Panc1 (cell line): ENCODE results near the gene CNPY4. TPM values are rescaled to one million over a fixed set of nuclear protein-coding genes. Genes with fewer than 3 reads are reported as not detected.

ENCODE experiments used
- ATAC-seq: fragments of 200-7000 bp; cut with Tn5 transposase; 2 replicates; pipeline ENCODE4 v1.9.1; 2020; ENCODE audit warnings: mild to moderate bottlenecking, moderate library complexity
- BruUV-seq: library from RNA; stranded (reverse); fragments of 400-500 nt; replicated peaks from 2 replicates; lab custom pipeline; 2021; lab: Mats Ljungman, UMichigan
- CTCF ChIA-PET: fragments of 300-600 bp; sonication (Branson Sonifier 250); formaldehyde crosslinking; loops from one replicate; lab custom pipeline; 2022; ENCODE audit warnings: antibody characterized with exemption; lab: Charles Lee
- POLR2A ChIA-PET: fragments of 300-600 bp; sonication (Branson Sonifier 250); formaldehyde crosslinking; loops from one replicate; lab custom pipeline; 2022; ENCODE audit warnings: antibody characterized with exemption; lab: Charles Lee
- DNase-seq: peaks from one replicate; pipeline ENCODE4 v3.0.0-alpha.2; 2010; ENCODE audit warnings: low read depth, low spot score
- H3K27ac ChIP-seq: 2 replicates; pipeline ENCODE4 v1.5.1; 2011; ENCODE audit warnings: mild to moderate bottlenecking, low read length, inconsistent platforms
- H3K27me3 ChIP-seq: fragments of 200-500 bp; sonication (Bioruptor generic); 2 replicates; pipeline ENCODE4 v1.6.0; 2014; ENCODE audit warnings: low read length, inconsistent platforms; ENCODE audit not compliant: control insufficient read depth, insufficient read depth
- H3K36me3 ChIP-seq: fragments of 200-500 bp; sonication (Bioruptor generic); 2 replicates; pipeline ENCODE4 v1.5.1; 2014; ENCODE audit warnings: inconsistent platforms, mild to moderate bottlenecking, low read length, moderate library complexity; ENCODE audit not compliant: control insufficient read depth, insufficient read depth
- H3K4me1 ChIP-seq: 2 replicates; pipeline ENCODE4 v1.5.1; 2011; ENCODE audit warnings: inconsistent platforms, mild to moderate bottlenecking, low read length, moderate library complexity; ENCODE audit not compliant: control insufficient read depth, insufficient read depth
- H3K4me3 ChIP-seq, 2 experiments: 2 replicates each; pipeline ENCODE4 v1.5.1; 2011 to 2012; ENCODE audit warnings: low read depth in 2 of 2, low read length in 2 of 2, mild to moderate bottlenecking in 2 of 2, inconsistent platforms in 1 of 2, moderate library complexity in 1 of 2
- H3K9me3 ChIP-seq: fragments of 200-500 bp; sonication (Bioruptor generic); 2 replicates; pipeline ENCODE4 v1.5.1; 2014; ENCODE audit warnings: low read depth, mild to moderate bottlenecking, inconsistent platforms, low read length, moderate library complexity; ENCODE audit not compliant: control insufficient read depth, insufficient read depth
- CTCF ChIP-seq: fragments of 450-650 bp; IDR thresholded peaks from 2 replicates; pipeline ENCODE4 v1.5.1; 2017; ENCODE audit warnings: mild to moderate bottlenecking
- POLR2AphosphoS5 ChIP-seq: IDR thresholded peaks from 2 replicates; pipeline ENCODE4 v1.6.1; 2012; ENCODE audit warnings: mild to moderate bottlenecking, low read depth, low read length, moderate library complexity
- REST ChIP-seq, 2 experiments: IDR thresholded peaks; 2 replicates each; pipeline ENCODE4 v1.6.1; 2011 to 2012; ENCODE audit warnings: low read depth in 2 of 2, control low read depth in 1 of 2, low read length in 1 of 2, mild to moderate bottlenecking in 1 of 2, moderate library complexity in 1 of 2; ENCODE audit not compliant: insufficient read depth in 1 of 2
- SIN3A ChIP-seq: IDR thresholded peaks from 2 replicates; pipeline ENCODE4 v1.6.1; 2012; ENCODE audit warnings: low read depth, mild to moderate bottlenecking, low read length, moderate library complexity, borderline replicate concordance; ENCODE audit not compliant: insufficient read depth
- TCF7L2 ChIP-seq: IDR thresholded peaks from 2 replicates; pipeline ENCODE4 v1.6.1; 2011; ENCODE audit warnings: mild to moderate bottlenecking, low read depth, low read length, inconsistent platforms
- in situ Hi-C: cut with HindIII; loops from 2 replicates; pipeline ENCODE4 v1.10.0; 2016; ENCODE audit warnings: low sequenced_read_pairs, low pct_unique_long_range_greater_than_20kb
- intact Hi-C: fragments of 100-400 bp; cut with micrococcal nuclease; formaldehyde crosslinking; loops from one replicate; pipeline ENCODE4 v1.10.0; 2022; ENCODE audit not compliant: unreplicated experiment
- total RNA-seq: library from RNA; stranded (reverse); gene quantifications from one replicate; pipeline ENCODE4 v1.2.1, GENCODE V29; 2021; ENCODE audit not compliant: unreplicated experiment

Gene CNPY4
- total RNA-seq, 1 experiment from 2014 or later = 12.6 TPM

DNA sequence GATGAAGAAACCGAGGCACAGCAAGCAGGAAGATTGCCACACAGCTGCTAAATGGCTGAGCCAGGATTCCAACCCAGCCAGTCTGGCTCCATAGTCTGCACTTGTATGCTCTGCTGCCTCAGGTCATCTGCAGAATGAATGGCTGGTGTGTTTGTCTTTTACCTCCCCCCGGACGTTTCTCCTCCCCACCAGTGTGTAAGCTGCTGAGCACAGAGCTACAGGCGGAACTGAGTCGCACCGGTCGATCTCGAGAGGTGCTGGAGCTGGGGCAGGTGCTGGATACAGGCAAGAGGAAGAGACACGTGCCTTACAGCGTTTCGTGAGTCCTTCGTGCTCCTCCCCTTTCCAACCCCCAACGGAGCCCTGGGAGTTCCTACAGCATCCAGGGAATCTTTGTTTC lies 2.6 kb downstream of the CNPY4 start:
- Histone ChIP-seq H3K27ac (no peak overlapping the region), H3K9me3 (no peaks in the 10 kb centered on the region), H3K4me1 (peaks cover 22% of the 10 kb centered on the region), H3K4me3 (no peak overlapping the region; a peak in 1 of 4 replicates), H3K36me3 (peaks cover 2% of the 10 kb centered on the region; the same call in 1 of the 2 replicates), H3K27me3 (no peaks in the 10 kb centered on the region)
- no peak for DNase-seq
- no TSS peak for BruUV-seq
- CTCF ChIA-PET = interaction anchor here (0.6 kb wide), 1 partner anchor 9 kb away, joined by 13 read pairs; no protein-coding TSS in a partner anchor
- ATAC-seq = no peak
- intact Hi-C loops (no loop called here), in situ Hi-C loops (no loop called here)
- TF ChIP-seq REST (IDR thresholded peaks at IDR 0.05; ENCODE audit: insufficient read depth in 1 of 2, low read depth in 2 of 2, low read length in 1 of 2) = no peak
- no peak for TF ChIP-seq POLR2AphosphoS5
- no peak for TF ChIP-seq SIN3A
- no peak for TF ChIP-seq TCF7L2
- TF ChIP-seq CTCF = no peak
- POLR2A ChIA-PET = interaction anchor here (0.5 to 0.8 kb wide), 2 partner anchors 20 to 103 kb away, joined by 3 read pairs; no protein-coding TSS in a partner anchor

DNA sequence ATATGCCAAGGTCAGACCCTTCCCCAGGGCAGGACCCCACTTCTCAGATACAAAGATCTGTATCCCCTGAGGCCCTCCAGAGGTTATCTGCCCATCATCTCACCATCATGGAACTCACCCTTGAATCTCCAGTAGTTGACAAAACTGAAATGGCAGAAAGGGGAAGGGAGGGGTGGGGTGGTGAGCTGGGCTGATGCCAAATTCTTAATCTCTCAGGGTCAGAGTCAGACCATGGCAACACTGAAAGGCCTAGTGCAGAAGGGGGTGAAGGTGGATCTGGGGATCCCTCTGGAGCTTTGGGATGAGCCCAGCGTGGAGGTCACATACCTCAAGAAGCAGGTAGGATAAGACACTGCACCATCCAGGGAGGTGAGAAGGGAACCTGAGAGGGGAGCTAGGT lies 3.1 kb downstream of the CNPY4 start:
- no peak for DNase-seq
- no peak for TF ChIP-seq TCF7L2
- TF ChIP-seq CTCF = no peak
- TF ChIP-seq POLR2AphosphoS5 = no peak
- no peak for TF ChIP-seq SIN3A
- no peak for TF ChIP-seq REST (IDR thresholded peaks at IDR 0.05; ENCODE audit: insufficient read depth in 1 of 2, low read depth in 2 of 2, low read length in 1 of 2)
- CTCF ChIA-PET = interaction anchor here (0.6 kb wide), 1 partner anchor 8 kb away, joined by 13 read pairs; no protein-coding TSS in a partner anchor
- POLR2A ChIA-PET = interaction anchor here (0.5 to 0.8 kb wide), 2 partner anchors 20 to 104 kb away, joined by 3 read pairs; no protein-coding TSS in a partner anchor
- Histone ChIP-seq H3K4me3 (no peak overlapping the region; a peak in 1 of 4 replicates), H3K4me1 (peaks cover 22% of the 10 kb centered on the region), H3K27me3 (no peaks in the 10 kb centered on the region), H3K27ac (no peak overlapping the region), H3K36me3 (peaks cover 2% of the 10 kb centered on the region; the same call in 1 of the 2 replicates), H3K9me3 (no peaks in the 10 kb centered on the region)
- no peak for ATAC-seq
- BruUV-seq = no TSS peak
- in situ Hi-C loops (no loop called here), intact Hi-C loops (no loop called here)
